Fibroblast of upper back skin (primary cell): Measurements from ENCODE around the gene KPTN.
"Not testable (repeated sequence)": the region's sequence is repeated elsewhere in the genome, so short reads cannot be mapped to it uniquely, and the experiment has no call there.

Experiments
- DNase-seq: peaks from one replicate; pipeline ENCODE4 v3.0.0-alpha.2; 2013

Gene KPTN

GRCh38 chr19:47490847-47491246 is 6.8 kb upstream of the KPTN start:
- DNase-seq: no peak

DNA sequence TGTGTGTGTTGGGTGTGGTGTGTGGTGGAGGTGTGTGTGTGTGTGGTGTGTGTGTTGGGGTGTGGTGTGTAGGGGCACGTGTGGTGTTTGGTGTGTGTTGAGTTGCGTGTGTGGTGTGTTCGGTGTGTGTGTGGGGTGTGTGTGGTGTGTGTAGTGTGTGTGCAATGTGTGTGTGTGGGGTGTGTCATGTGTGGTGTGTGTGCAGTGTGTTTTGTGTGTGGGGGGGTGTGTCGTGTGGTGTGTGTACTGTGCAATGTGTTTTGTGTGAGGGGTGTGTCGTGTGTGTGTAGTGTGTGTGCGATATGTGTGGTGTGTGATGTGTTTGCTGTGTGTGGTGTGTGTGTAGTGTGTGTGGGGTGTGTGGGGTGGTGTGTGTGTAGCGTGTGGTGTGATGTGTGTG is 6.0 kb upstream of the KPTN start:
- DNase-seq: no peak

GRCh38 chr19:47489072-47489914 is 5.3 kb upstream of the KPTN start:
- no peak for DNase-seq

GRCh38 chr19:47487551-47488515 is 3.8 kb upstream of the KPTN start:
- DNase-seq: no peak

- no peak for DNase-seq
Observed at GRCh38 chr19:47486900-47487299, 2.9 kb upstream of the KPTN start.

DNA sequence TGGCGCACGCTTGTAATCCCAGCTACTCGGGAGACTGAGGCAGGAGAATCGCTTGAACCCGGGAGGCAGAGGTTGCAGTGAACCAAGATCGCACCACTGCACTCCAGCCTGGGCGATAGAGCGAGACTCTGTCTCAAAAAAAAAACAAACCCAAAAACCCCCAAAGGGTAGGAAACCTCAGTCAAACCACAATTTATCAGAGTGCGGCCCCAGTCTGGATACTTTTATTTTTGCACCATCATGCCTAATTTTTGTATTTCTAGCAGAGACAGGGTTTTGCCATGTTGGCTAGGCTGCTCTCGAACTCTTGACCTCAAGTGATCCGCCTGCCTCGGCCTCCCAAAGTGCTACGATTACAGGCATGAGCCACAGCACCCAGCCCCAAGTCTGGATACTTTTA is 2.2 kb upstream of the KPTN start:
- not testable (repeated sequence) for DNase-seq

DNA sequence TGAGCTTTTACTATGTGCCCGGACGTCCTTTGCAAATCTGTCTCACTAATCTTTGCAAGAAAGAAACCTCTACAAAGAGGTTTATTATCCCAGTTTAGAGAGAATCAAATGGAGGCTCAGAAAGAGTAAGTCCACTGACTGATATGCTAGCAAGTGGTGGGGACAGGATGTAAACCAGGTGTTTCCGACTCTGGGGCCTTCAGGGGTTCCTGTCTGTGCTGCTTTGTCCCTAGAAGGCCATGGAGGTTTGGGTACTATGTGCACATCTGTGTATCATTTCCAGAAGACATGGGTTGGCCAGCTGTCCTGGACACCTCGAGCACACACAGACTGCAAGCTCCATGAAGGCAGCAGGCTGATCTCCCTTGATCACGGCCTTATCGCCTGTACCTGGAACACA is 1.2 kb upstream of the KPTN start:
- DNase-seq: no peak

- DNase-seq: no peak
Observed at GRCh38 chr19:47483200-47483599, 819 bp downstream of the KPTN start.

DNA sequence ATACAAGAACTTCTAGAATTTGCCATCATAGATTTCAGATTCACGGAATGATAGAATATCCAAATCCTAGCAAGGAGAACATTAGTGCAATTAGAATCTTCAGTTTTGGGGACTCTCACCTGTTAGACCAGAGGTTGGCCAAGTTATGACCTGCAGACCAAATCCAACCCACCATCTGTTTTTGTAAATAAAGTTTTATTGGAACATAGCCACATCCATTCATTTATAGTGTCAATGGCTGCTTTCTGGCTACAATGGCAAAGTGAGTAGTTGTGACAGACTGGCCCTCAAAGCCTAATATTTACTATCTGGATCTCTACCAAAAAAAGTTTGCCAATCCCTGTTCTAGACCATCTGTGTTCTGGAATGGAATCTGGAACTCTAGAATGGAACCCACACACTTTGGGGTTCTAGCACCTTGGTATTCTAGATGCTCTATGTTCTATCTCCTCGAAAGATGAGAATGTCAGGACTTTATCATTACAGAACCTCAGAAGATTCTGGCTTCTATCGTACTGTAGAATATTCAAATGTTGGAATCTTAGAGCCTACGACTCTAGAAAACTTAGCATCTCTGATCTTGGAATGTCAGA is 2.5 kb downstream of the KPTN start:
- no peak for DNase-seq

- no peak for DNase-seq
Observed at GRCh38 chr19:47480658-47481057, 3.4 kb downstream of the KPTN start.

DNA sequence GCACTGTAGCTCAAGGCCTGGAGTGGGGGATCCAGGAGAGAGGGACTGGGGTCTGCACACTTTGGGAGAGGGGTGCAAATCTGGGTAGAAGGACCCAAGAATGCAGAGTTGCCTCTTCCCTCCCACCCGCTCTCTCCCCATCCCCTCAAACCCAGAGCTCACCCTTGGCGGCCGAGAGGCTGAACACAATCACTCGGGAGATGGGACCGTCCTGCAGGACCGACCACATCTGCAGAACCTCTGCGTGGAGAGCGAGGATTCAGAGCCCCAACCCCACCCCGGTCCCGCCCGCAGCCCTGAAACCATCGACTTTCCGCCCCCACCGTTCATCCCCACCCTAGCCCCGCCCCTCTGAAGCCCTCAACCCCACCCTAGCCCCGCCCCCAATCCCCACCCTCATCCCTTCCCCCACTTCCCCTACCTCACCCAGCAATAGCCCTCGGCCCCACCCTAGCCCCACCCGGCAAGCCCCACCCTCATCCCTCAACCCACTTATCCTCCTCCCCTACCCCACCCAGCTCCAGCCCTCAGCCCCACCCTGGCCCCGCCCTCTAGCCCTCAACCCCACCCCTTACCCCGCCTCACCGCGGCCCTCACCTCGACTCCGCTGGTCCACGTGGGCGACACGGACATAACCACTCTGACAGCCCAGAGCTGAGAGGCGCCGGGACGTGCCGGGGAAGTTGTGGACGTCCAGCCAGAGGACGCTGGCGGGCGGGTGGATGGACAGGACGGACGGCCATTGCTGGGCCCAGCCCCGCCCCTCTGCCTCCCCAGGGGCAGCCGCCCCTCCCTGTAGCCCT is 4.1 kb downstream of the KPTN start:
- DNase-seq: peak; percentile 5

DNA sequence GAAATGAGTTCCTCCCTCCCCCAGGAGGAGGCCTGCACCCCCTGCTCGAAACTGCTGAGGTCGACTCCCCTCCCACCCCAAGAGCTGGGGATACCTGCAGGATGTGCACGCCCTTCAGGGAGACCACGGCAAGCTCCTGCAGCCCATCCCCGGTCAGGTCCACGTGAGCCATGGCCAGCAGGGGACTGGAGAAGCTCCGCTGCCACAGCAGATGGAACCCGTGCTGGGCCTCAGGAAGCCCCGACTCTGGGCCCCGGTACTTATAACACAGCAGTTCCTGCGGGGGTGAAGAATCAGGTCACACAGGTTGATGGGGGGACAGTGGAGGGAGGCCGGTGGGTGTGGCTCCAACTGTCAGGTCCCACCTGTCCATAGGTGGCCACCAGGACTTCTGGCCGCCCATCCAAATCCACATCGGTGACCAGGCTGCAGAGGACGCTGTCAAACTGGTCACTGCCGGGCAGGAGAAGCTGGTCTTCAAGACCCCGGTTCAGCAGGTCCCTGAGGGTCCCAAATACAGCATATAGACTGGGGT is 7.5 kb downstream of the KPTN start:
- DNase-seq: no peak

DNA sequence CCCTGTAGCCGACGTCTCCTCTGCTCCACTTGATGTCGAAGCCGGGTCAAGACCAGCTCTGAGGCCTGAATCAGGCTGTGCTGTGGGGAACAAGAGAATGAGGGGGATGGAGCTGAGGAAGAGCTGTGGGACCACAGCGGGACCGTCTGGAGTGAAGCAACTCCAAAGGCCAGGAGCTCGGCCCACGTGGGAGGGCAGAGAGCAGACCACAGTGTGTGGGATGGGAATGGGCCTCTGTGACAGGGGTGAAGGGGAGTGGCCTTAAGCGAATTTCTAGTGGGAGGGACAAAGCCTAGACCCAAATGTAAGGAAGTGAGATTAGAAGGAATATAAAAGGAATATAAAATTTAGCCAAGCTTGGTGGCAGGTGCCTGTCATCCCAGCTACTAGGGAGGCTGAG is 8.6 kb downstream of the KPTN start:
- DNase-seq: no peak

DNA sequence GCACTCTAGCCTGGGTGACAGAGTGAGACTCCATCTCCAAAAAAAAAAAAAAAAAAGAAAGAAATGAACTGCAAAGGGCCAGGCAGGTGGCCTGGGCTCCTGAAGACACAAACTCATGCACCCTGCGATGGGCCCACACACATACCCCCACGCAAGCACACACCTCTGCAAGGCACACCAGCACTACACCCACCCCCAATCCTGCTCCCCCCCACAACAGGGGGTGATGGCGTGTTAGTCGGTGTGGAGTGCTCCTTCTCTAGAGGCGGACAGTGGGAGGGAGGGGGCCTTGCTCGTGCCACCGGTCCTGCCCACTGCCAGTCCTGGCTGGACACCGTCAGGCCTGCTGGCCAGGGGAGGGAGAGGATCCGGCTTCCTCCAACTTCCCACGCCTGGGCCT is 10.7 kb downstream of the KPTN start:
- no peak for DNase-seq

DNA sequence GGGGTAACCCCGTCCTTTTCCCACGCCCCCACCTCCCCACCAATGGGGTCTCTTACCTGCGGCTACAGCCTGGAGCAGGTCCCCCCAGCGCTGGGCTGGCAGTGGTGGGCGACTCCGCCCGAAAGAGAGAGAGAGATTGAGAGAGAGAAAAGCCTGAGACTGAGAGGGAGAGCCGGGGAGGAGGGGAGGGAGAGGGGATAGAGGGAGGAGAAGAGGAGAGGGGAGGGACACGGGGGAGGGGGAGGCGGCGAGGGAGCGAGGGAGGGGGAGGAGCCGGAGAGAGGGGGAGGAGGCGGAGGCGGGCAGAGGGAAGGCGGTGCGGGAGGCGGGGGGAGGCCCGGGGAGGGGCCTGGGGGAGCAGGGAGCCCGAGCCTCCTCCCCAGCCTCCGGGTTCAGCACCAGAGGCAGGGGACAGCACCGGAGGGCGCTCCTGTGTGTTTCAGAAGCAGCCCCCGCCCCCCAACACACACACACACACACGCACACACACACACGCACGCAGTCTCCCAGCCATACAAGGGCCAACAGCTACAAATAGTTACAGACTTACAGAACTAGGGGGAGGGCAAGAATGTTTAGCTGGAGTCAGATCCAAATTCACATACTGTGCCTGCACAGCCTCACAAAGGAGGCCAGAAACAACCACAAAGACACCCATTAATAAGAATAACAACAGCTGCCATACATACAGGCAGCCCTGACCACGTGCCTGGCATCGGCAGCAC is 12.1 kb downstream of the KPTN start, which contains the start of gene SLC8A2:
Gene SLC8A2 (minus strand): TSS at position 161 of the 725 bp plus-strand sequence. CDS start 5,490 bp downstream, outside the sequence.
- peak; percentile 73 for DNase-seq

- DNase-seq: no peak
Observed at GRCh38 chr19:47471381-47471732, 12.7 kb downstream of the KPTN start.

DNA sequence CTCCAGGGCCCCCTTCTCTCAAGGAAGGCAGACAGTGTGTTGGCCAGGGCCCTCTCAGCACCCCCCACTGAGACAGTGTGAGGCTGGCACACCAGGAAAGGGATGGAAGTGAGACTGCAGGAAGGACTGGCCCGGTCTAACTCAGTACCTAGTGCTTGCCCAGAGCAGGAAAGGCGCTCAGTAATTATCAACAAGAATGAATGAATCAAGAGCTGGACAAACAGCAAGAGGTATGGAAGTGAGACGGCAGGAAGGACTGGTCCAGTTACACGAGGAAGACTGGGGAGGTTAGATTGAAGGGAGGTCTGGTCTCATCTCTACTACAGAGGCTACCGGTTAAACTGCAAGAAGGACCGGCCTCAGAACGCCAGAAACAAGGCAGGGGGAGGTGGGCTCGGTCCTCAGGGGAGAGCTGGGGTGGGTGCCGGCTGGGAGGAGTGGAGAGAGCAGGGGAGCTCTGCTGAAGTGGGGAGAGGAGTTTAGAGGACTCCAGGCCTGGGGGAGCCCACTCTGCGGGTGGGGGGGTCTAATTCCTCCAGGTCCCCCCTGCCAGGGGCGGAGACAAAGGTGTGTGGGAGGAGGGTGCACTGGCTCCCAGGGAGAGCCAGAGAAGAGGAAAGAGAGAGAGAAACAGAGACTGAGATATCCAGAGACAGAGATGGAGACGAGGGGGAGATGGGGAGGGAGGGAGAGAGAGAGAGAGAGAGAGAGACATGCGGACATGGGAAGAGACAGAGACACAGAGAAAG is 13.4 kb downstream of the KPTN start:
- DNase-seq: no peak

- DNase-seq: no peak
Observed at GRCh38 chr19:47469719-47470118, 14.3 kb downstream of the KPTN start.

- no peak for DNase-seq
Observed at GRCh38 chr19:47469363-47469700, 14.7 kb downstream of the KPTN start.

GRCh38 chr19:47467914-47468313 is 16.1 kb downstream of the KPTN start:
- DNase-seq: no peak

- no peak for DNase-seq
Observed at GRCh38 chr19:47465957-47466356, 18.1 kb downstream of the KPTN start.
